Activated CD8-positive, alpha-beta T cell treated with anti-CD3 and anti-CD28 coated beads, Interleukin-2, amount 10 ng/mL, durations not matched to agents 7 days and 5 days (primary cell): ENCODE results near the gene KCTD7. TPM values are rescaled to one million over a fixed set of nuclear protein-coding genes. Genes with fewer than 3 reads are reported as not detected.
"Not testable (repeated sequence)": the region's sequence is repeated elsewhere in the genome, so short reads cannot be mapped to it uniquely, and the experiment has no call there.

Experiments
- ATAC-seq: fragments of 150-1000 bp; cut with Tn5 transposase; one replicate; pipeline ENCODE4 v1.10.0; 2021; ENCODE audit warnings: moderate library complexity
- CTCF ChIA-PET: fragments of 350-600 bp; sonication (Branson Sonifier 250); formaldehyde crosslinking; loops from one replicate; lab custom pipeline; 2021; ENCODE audit warnings: antibody characterized with exemption; lab: Charles Lee
- POLR2A ChIA-PET: fragments of 350-600 bp; sonication (Branson Sonifier 250); formaldehyde crosslinking; loops from one replicate; lab custom pipeline; 2021; ENCODE audit warnings: antibody characterized with exemption; lab: Charles Lee
- DNase-seq: peaks from one replicate; pipeline ENCODE4 v3.0.0-alpha.2; 2020
- H3K27ac Mint-ChIP-seq: one replicate; pipeline ENCODE4 v1.8.0; 2021; ENCODE audit warnings: mild to moderate bottlenecking, mixed read lengths
- H3K27me3 Mint-ChIP-seq: one replicate; pipeline ENCODE4 v1.8.0; 2021; ENCODE audit warnings: low read depth, mixed read lengths
- H3K36me3 Mint-ChIP-seq: one replicate; pipeline ENCODE4 v1.8.0; 2021; ENCODE audit warnings: low read depth, mixed read lengths
- H3K4me1 Mint-ChIP-seq: one replicate; pipeline ENCODE4 v1.8.0; 2021; ENCODE audit warnings: low read depth, mixed read lengths
- H3K4me3 Mint-ChIP-seq: one replicate; pipeline ENCODE4 v1.8.0; 2021; ENCODE audit warnings: mild to moderate bottlenecking, mixed read lengths
- H3K9me3 Mint-ChIP-seq: one replicate; pipeline ENCODE4 v1.8.0; 2022; ENCODE audit warnings: mixed read lengths; ENCODE audit not compliant: insufficient read depth
- total RNA-seq, 2 experiments: library from RNA; stranded (reverse); gene quantifications; one replicate each; pipeline ENCODE4 v1.2.3, GENCODE V29; 2021

Gene KCTD7
- total RNA-seq, 2 experiments from 2014 or later = 31.1 to 32.6 TPM

DNA sequence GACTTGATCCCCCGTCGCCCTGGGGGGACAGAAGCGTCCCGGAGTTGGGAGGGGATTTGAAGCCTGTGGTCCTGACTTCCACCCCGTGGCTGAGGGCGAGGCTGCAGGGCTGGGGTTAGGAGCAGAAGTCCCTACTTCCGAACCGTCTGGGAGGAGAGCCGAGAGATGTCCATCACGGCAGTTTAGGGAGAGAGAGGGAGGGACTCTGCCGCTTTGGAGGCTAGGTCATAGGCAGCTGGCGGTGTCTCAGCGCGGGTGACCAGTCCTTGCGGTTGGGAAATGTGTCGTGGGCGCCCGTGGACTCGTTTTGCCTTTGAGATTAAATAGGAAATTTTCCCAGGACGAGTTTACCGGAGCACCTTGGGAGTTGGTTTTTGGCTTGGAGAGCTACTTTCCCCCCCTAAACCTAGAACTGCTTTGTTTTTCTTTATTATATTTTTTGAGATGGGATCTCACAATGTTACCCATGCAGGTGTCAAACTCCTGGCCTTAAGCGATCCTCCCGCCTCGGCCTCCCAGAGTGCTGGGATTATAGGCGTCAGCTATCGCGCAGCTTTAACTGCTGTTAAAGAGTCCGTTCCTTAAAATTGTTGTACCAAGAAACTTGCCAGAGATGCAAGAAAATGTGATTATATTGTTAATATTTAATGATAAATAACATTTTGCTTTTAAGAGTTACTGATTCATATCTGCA, 26.6 kb downstream of the KCTD7 start:
- not testable (repeated sequence) for H3K27me3 Mint-ChIP-seq, H3K9me3 Mint-ChIP-seq, DNase-seq, H3K36me3 Mint-ChIP-seq
- H3K4me3 Mint-ChIP-seq = peak overlapping the region; percentile 98
- ChIA-PET CTCF (interaction anchor here (1.2 to 1.3 kb wide), 3 partner anchors 12 to 1276 kb away, joined by 3 to 4 read pairs (median 3); no protein-coding TSS in a partner anchor), POLR2A (interaction anchor here (0.6 to 2.4 kb wide), 6 partner anchors 13 to 189 kb away, joined by 3 to 14 read pairs (median 6); partner anchors contain the start of genes KCTD7 and RABGEF1)
- peak overlapping the region; percentile 92 for H3K27ac Mint-ChIP-seq
- peaks cover 26% of the 10 kb centered on the region for H3K4me1 Mint-ChIP-seq
- ATAC-seq = peak; percentile 4

DNA sequence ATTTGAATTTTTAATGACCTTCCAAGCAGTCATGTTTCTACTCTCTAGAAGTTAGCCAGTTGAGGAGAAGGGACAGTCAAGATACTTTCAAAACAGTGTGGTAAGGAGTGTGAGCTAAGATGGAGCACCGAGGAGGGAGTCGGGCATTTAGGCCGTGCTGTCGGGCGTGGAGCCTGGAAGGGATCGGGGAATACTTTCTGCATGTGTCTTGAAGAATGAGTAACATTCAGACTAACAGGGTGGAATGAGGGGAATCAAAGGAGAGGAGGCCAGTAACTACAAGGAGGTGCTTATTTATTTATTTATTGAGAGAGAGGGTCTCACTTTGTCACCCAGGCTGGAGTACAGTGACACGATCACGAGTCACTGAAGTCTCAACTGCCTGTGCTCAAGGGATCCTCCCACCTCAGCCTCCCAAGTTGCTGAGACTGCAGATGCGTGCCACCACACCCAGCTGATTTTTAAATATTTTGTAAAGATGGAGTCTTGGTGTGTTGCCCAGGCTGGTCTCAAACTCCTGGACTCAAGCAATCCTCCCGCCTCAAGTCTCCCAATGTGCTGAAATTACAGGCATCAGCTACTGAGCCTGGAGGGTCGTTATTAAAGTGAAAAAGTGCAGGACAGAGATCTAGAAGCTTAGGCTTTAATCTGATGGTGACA, 27.3 kb downstream of the KCTD7 start:
- peaks cover 26% of the 10 kb centered on the region for H3K4me1 Mint-ChIP-seq
- CTCF ChIA-PET, ATAC-seq, H3K36me3 Mint-ChIP-seq, DNase-seq, H3K9me3 Mint-ChIP-seq, H3K27me3 Mint-ChIP-seq, H3K27ac Mint-ChIP-seq: not testable (repeated sequence)
- peak overlapping the region; percentile 55 for H3K4me3 Mint-ChIP-seq
- POLR2A ChIA-PET = interaction anchor here (0.8 to 2.4 kb wide), 2 partner anchors 28 to 84 kb away, joined by 3 to 14 read pairs; partner anchors contain the start of genes KCTD7 and RABGEF1

DNA sequence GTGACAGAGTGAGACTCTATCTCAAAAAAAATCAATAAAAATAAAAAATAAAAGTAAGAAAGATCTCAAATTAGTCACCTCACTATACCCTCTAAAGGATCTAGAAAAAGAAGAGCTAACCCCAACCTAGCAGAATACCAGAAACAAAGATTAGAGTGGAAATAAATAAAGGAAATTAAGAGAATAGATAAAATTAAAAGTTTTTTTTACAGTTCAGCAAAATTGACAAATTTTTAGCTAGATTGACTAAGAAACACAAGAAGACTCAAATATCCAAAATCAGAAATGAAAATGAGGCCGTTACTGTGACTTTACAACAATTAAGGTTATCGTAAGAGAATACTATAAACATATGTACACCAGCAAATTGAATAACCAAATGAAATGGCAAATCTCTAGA, 29.1 kb downstream of the KCTD7 start:
- H3K9me3 Mint-ChIP-seq = no peaks in the 10 kb centered on the region
- H3K4me3 Mint-ChIP-seq = no peak overlapping the region
- H3K4me1 Mint-ChIP-seq = peaks cover 23% of the 10 kb centered on the region
- CTCF ChIA-PET = no interaction called here
- DNase-seq (no peak), ATAC-seq (no peak)
- no peaks in the 10 kb centered on the region for H3K27me3 Mint-ChIP-seq
- H3K36me3 Mint-ChIP-seq = peaks cover 9% of the 10 kb centered on the region
- no peak overlapping the region for H3K27ac Mint-ChIP-seq
- POLR2A ChIA-PET = no interaction called here

DNA sequence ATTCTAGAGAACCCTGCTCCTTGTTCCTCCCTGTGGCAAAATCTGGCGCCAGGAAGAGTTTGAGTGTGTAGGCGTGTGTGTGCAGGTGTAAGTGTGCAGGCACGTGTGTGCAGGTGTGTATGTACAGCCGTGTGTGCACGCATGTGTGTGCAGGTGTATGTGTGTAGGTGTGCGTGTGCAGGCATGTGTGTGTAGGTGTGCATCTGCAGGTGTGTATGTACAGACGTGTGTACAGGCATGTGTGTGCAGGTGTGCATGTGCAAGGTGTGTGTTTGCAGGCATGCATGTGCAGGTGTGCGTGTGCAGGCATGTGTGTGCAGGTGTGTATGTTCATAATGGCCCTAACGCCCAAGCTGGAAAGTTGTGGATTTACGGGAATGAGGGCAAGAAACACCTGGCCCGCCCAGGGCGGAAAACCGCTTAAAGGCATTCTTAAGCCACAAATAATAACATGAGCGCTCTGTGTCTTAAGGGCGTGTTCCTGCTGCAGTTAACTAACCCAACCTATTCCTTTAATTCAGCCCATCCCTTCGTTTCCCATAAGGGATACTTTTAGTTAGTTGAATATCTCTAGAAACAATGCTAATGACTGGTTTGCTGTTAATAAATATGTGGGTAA, 34.1 kb downstream of the KCTD7 start:
- Mint-ChIP-seq H3K27me3 (no peaks in the 10 kb centered on the region), H3K4me3 (no peak overlapping the region), H3K27ac (no peak overlapping the region), H3K9me3 (no peaks in the 10 kb centered on the region), H3K36me3 (no peaks in the 10 kb centered on the region), H3K4me1 (no peaks in the 10 kb centered on the region)
- ChIA-PET CTCF (no interaction called here), POLR2A (no interaction called here)
- no peak for ATAC-seq
- DNase-seq = no peak

GRCh38 chr7:66664590-66665293, 36.1 kb downstream of the KCTD7 start:
- ChIA-PET CTCF (no interaction called here), POLR2A (no interaction called here)
- no peaks in the 10 kb centered on the region for H3K4me1 Mint-ChIP-seq
- no peaks in the 10 kb centered on the region for H3K36me3 Mint-ChIP-seq
- H3K9me3 Mint-ChIP-seq = no peaks in the 10 kb centered on the region
- ATAC-seq (no peak), DNase-seq (no peak)
- H3K27ac Mint-ChIP-seq = no peak overlapping the region
- H3K4me3 Mint-ChIP-seq = no peak overlapping the region
- no peaks in the 10 kb centered on the region for H3K27me3 Mint-ChIP-seq

GRCh38 chr7:66666313-66666952, 37.8 kb downstream of the KCTD7 start:
- ChIA-PET POLR2A (no interaction called here), CTCF (no interaction called here)
- no peaks in the 10 kb centered on the region for H3K27me3 Mint-ChIP-seq
- no peak overlapping the region for H3K27ac Mint-ChIP-seq
- no peak overlapping the region for H3K4me3 Mint-ChIP-seq
- no peaks in the 10 kb centered on the region for H3K4me1 Mint-ChIP-seq
- DNase-seq (no peak), ATAC-seq (no peak)
- H3K9me3 Mint-ChIP-seq = no peaks in the 10 kb centered on the region
- H3K36me3 Mint-ChIP-seq = no peaks in the 10 kb centered on the region

DNA sequence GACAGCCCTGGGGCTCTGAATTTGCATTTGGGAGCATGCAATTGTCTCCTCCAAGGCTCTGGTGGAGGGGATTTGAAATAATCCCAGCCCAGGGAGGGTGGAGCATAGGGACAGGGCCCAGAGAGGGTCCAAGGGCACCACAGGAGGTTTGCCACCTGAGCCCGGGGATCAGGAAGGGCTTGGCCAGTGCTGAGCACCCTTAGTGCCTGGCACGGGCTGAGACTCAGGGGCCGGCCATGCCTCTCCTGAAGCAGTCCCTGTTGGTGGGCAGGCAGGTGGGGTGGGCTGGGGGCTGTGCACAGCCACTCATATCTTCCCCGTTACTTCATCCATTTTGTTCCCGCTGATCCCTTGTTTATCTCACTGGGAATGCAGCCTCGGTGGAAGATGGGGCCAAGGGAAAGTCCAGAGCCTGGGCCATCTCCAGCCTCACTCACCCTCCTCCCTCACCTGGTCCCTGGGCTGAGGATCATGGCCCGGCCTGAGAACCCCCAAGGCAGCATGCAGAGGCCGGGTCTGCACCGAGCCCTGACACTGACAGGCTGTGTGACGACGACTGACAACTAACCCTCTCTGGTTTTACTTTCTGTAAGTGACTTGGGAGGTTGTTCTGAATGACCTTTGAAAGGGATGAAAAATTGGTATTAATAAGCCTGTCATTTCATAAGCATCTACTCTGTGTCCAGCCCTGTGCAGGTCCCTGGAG, 38.5 kb downstream of the KCTD7 start:
- H3K4me1 Mint-ChIP-seq = no peaks in the 10 kb centered on the region
- ATAC-seq (no peak), DNase-seq (no peak)
- ChIA-PET POLR2A (no interaction called here), CTCF (no interaction called here)
- no peaks in the 10 kb centered on the region for H3K27me3 Mint-ChIP-seq
- no peaks in the 10 kb centered on the region for H3K9me3 Mint-ChIP-seq
- no peaks in the 10 kb centered on the region for H3K36me3 Mint-ChIP-seq
- H3K4me3 Mint-ChIP-seq = no peak overlapping the region
- H3K27ac Mint-ChIP-seq = no peak overlapping the region

DNA sequence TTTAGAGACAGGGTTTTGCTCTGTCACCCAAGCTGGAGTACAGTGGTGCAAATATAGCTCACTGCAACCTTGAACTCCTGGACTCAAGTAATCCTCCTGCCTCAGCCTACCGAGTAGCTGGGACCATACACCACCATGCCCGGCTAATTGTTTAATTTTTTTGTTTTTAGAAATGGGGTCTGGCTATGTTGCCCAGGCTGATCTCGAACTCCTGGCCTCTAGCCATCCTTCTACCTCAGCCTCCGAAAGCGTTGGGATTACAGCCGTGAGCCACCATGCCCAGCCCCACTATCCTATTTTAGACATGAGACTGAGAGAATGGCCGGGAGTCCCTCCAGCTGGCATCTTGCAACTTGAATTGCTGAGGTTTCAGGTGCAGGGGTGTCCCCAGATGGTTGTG, 39.4 kb downstream of the KCTD7 start:
- no peaks in the 10 kb centered on the region for H3K27me3 Mint-ChIP-seq

GRCh38 chr7:66668677-66669076, 40.0 kb downstream of the KCTD7 start:
- DNase-seq = no peak
- H3K27ac Mint-ChIP-seq = no peak overlapping the region
- ChIA-PET POLR2A (no interaction called here), CTCF (no interaction called here)
- no peaks in the 10 kb centered on the region for H3K27me3 Mint-ChIP-seq
- no peak overlapping the region for H3K4me3 Mint-ChIP-seq
- no peaks in the 10 kb centered on the region for H3K36me3 Mint-ChIP-seq
- no peaks in the 10 kb centered on the region for H3K9me3 Mint-ChIP-seq
- no peak for ATAC-seq
- H3K4me1 Mint-ChIP-seq = no peaks in the 10 kb centered on the region

More for the DNA sequence above, 39.4 kb downstream of the KCTD7 start:
- POLR2A ChIA-PET = interaction anchor here (0.6 kb wide), 1 partner anchor 13 kb away, joined by 3 read pairs; no protein-coding TSS in a partner anchor
- no peak overlapping the region for H3K27ac Mint-ChIP-seq
- H3K9me3 Mint-ChIP-seq = no peaks in the 10 kb centered on the region
- H3K36me3 Mint-ChIP-seq = no peaks in the 10 kb centered on the region
- no peak for ATAC-seq
- H3K4me3 Mint-ChIP-seq = no peak overlapping the region
- no peak for DNase-seq
- no peaks in the 10 kb centered on the region for H3K4me1 Mint-ChIP-seq
- CTCF ChIA-PET = no interaction called here

- Mint-ChIP-seq H3K9me3 (no peaks in the 10 kb centered on the region), H3K27me3 (no peaks in the 10 kb centered on the region), H3K4me1 (no peaks in the 10 kb centered on the region), H3K36me3 (no peaks in the 10 kb centered on the region), H3K27ac (no peak overlapping the region), H3K4me3 (no peak overlapping the region)
- DNase-seq = no peak
- POLR2A ChIA-PET = no interaction called here
- CTCF ChIA-PET = interaction anchor here (1.2 kb wide), 1 partner anchor 112 kb away, joined by 3 read pairs; no protein-coding TSS in a partner anchor
- ATAC-seq = no peak
Observed at GRCh38 chr7:66669088-66669487, 40.4 kb downstream of the KCTD7 start.

DNA sequence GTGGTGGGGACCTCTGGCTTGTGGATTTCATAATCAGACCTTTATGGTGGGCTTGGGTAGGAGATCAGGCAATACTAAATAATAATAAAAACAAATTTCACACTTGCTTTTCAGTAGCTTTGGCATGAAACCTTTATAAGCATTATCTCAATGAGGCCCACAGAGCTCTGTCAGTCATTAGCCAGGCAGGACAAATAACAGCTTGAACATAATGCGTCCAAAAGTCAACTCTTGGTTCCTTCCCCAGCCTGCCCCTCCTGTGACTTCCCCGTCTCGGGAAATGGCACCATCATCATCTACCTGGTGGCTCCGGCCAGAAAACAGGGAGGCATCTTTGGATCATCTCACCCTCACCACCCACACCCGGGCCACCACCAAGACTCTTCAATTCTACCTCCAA, 40.8 kb downstream of the KCTD7 start:
- no peaks in the 10 kb centered on the region for H3K27me3 Mint-ChIP-seq
- ChIA-PET POLR2A (no interaction called here), CTCF (interaction anchor here (1.2 kb wide), 1 partner anchor 112 kb away, joined by 3 read pairs; no protein-coding TSS in a partner anchor)
- no peaks in the 10 kb centered on the region for H3K9me3 Mint-ChIP-seq
- H3K4me1 Mint-ChIP-seq = no peaks in the 10 kb centered on the region
- no peak for DNase-seq
- H3K27ac Mint-ChIP-seq = no peak overlapping the region
- no peak for ATAC-seq
- H3K4me3 Mint-ChIP-seq = no peak overlapping the region
- H3K36me3 Mint-ChIP-seq = no peaks in the 10 kb centered on the region
